Measurements from ENCODE around the gene C12orf57.

GRCh38 chr12:6945613-6946012, 1.8 kb downstream of the C12orf57 start:
- TF ChIP-seq EZH2 (IDR thresholded peaks at IDR 0.05; ENCODE audit: low read length) (no peak), CTCF (optimal IDR thresholded peaks at IDR 0.05 in 1 of 3, IDR thresholded peaks at IDR 0.05 in 1 of 3, conservative IDR thresholded peaks at IDR 0.05 in 1 of 3; ENCODE audit: extremely low read depth in 1 of 3, insufficient read depth in 2 of 3, low read length in 3 of 3) (no peak)
